CD4-positive, alpha-beta T cell treated with Interleukin-4 for 1 hour (primary cell): ENCODE measurements around the gene CACNG8.
A peak's percentile ranks its signal among the peaks of the same experiment; 100 is the strongest.
"Not testable (repeated sequence)": the region's sequence is repeated elsewhere in the genome, so short reads cannot be mapped to it uniquely, and the experiment has no call there.

Source experiments
- DNase-seq, 2 donors: peaks; one replicate each; pipeline ENCODE4 v3.0.0-alpha.2; 2020 to 2022

Gene CACNG8

DNA sequence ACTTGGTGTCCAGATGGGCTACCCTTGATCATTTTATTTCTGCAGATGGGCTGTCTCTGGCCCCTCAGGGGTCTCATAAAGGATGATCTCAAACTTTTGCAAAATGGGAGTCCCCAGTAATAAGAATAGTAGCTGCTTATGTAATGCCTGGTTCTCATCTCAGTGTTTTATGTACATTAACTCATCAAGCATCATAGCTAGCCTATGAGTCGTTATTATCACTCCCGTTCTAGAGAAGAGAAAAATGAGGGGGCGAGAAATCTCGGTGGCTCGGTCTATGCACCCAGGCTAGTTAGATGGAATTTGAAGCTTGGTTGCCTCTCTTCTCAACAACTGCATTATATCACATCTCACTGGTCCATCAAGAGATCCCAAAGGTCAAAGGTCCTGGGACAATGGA is 32.1 kb downstream of the CACNG8 start:
- no peak for DNase-seq

DNA sequence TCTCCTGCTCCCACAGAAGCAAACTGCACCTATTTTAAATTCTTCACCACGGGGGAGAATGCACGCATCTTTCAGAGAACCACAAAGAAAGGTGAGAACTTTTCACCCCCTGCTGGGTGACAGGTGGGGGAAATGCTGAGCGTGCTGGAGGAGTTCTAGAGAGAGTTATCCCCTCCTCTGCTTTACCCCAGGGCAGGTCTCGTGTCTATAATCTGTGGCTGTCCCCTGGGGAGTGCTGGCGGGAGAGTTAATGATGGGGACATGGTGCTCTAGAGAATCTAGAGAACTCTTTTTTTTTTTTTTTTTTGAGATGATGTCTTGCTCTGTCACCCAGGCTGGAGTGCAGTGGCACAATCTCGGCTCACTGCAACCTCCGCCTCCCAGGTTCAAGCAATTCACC is 35.5 kb downstream of the CACNG8 start:
- DNase-seq = no peak

DNA sequence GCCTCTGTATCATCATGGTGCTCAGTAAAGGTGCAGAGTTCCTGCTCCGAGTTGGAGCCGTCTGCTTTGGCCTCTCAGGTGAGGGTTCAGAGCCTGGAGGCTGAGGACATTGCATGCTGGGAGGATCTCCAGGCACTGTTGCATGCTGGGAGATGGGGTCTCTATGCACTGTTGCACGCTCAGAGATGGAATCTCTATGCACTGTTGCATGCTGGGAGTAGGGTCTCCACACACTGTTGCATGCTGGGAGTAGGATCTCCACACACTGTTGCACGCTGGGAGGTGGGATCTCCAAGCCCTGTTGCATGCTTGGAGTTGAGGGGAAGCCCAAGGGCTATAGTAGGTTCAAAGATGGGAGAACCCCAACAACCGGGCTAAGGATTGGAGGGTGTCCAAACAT is 37.0 kb downstream of the CACNG8 start:
- DNase-seq = no peak

DNA sequence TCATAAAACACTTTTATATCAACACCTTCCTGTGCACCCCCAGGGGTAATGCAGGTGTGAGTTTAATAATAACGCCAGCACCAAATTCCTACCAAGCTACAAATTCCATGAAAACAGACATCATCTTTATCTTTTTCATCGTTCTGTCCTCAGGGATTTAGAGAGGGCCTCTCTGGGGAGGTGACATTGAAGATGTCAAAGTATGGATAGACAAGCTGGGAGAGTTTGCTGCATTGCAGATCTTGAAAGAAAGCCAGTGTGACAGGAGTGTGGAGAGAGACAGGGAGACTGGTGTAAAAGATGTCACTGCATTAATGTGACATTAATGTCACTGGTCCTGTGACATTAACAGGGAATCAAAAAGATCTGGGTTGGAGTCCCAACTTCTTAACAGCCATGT is 38.8 kb downstream of the CACNG8 start:
- DNase-seq = no peak

DNA sequence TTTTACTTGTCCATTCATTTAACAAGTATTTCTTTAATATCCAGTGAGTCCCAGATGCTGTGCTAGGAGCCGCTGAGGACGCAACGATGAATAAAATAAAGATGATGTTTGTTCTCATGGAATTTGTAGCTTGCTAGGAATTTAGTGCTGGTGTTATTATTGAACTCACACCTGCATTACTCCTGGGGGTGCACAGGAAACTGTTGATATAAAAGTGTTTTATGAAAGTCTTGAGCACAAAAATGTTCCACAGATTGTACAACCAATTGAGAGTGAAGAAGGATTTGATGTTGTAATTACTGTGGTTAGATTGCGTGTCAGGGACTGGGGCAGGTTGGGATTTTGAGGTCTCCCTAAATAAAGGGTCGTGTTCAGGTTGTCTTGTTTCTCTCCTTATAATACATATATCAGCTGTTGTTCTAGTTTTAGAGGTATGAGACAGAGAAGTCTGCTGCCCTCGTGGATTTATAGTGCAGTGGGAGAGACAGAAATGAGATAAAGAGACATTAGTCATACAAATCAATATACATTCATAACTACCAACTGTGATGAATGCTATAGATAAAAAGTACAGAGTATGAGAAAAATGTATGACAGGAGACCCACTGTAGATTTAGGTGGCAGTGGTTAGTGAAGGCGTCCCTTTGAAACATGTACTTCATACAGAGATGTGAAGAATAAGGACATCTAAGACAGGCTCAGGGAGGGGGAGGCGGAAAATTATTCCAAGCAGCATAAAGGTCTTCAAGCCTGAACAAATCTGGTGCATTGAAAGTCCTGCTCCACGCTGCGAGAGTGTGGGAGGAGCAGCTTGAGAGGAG is 40.0 kb downstream of the CACNG8 start:
- no peak for DNase-seq

DNA sequence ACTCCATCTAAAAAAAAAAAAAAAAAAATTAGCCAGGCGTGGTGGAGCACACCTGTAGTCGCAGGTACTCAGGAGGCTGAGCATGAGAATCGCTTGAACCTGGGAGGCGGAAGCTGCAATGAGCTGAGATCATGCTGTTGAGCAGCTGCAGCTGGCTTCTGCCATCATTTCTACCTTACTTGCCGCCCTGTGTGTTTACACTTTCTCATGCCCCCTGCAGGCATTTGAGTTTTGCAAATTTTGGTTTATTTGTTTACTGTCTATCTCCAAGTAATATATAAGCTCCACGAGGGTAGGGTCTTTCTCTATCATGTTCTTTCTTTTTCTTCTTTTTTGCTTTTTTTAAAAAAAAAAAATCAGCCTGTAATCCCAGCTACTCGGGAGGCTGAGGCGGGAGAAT is 46.7 kb downstream of the CACNG8 start:
- no peak for DNase-seq

DNA sequence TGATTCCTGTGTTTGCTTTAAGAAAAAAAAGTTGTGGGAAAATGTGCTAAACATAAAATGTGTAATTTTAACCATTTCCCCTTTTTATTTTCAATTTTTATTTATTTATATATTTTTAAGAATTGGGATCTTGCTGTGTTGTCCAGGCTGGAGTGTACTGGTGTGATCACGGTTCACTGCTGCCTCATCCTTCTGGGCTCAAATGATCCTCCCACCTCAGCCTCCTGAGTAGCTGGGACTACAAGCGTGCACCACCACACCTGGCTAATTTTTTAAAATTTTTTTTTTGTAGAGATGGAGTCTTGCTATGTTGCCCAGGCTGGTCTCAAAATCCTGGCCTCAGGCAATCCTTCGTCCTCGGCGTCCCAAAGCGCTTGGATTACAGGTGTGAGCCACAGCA is 47.7 kb downstream of the CACNG8 start:
- DNase-seq = no peak

DNA sequence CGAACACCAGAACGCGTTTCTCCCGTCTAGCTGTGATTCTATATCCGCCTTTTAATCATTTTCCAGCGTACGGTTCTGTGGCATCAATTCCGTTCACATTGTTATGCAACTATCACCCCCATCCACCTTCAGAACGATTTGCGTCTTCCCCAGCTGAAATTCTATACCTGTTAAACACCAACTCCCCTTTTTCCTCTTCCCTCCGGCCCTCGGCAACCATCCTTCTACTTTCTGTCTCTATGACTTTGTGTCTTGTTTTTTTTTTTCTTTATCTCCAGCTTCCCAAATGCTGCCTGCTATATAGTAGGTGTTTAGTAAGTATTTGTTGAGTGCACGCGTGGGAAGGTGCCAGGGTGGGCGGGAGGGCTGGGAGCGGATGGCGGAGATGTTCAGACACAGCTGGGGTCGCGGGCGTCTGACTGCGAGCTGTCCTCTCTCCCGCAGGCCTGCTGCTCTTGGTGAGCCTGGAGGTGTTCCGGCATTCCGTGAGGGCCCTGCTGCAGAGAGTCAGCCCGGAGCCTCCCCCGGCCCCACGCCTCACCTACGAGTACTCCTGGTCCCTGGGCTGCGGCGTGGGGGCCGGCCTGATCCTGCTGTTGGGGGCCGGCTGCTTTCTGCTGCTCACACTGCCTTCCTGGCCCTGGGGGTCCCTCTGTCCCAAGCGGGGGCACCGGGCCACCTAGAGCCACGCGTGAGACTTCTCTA is 48.9 kb downstream of the CACNG8 start:
- DNase-seq = no peak

DNA sequence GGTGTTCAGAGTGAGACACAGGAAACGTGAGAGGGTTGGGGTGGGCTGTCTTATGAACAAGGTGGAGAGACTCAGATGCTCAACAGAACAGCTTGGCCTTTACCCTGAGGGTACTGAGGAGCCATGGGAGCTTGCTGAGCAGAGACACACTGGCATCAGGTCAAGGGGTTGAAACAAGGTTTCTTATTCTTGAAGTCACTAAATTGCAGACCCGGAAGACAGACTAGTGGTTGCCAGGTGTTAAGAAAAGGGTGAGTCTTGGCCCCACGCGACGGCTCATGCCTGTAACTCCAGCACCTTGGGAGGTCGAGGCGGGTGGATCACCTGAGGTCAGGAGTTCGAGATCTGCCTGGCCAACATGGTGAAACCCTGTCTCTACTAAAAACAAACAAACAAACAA is 51.1 kb downstream of the CACNG8 start:
- no peak for DNase-seq

DNA sequence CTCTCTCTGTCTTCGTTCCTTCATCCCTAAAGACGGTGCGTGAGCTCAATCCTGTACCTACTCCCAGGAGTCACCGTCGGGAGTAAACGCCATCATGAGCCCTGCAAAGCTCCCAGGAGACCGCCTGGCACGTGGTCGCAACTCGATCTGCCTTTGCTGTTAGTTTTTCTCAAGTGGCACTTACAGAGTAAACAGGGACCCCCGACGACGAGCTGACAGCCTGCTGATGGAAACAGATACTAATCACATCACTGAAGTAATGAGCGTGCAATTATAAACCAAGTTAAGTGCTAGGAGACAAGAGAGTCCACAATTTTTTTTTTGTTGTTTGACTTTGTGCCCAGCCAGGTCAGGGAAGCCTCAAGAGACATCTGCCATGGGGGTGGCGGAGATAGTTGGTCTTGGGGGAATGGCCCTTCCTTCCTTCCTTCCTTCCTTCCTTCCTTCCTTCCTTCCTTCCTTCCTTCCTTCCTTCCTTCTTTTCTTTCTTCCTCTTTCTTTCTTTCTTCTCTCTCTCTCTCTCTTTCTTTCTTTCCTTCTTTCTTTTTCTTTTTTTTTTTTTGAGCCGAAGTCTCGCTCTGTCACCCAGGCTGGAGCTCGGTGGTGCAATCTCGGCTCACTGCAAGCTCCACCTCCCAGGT is 52.3 kb downstream of the CACNG8 start:
- no peak for DNase-seq

DNA sequence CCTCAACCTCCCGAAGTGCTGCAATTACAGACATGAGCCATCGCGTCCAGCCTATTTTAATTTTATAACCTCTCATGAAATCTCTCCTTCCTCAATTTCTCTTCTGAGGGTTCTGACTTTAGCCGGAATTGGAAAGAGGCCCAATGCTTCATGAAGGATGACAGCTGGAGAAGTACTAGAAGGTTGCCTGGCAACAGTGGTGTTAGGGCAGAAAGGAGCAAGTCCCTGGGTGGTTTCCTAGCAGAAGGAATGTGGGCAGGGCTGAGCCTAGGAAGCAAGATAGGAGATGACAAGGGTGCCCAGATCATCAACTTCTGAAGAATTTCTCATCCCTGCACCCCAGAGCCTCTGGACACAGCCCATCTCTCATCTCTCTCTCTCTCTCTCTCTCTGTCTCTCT is 54.5 kb downstream of the CACNG8 start:
- DNase-seq = peak in 1 of 2 donors; percentile 62

DNA sequence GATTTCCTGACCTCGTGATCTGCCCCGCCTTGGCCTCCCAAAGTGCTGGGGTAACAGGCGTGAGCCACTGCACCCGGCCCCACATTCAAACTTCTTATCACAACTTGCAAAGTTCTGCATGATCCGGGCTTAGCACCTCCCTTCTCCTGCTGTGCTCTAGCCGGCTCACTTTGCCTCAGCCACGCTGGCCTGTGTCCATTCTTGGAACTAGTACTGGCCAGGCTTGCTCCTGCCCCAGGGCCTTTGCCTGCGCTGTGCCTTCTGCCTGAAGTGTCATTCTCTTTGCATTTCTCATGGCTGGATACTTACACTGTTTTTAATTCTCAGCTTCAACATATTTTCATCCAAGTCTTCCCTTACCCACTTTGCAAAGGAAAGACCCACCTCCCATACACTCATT is 58.6 kb downstream of the CACNG8 start:
- DNase-seq = no peak

DNA sequence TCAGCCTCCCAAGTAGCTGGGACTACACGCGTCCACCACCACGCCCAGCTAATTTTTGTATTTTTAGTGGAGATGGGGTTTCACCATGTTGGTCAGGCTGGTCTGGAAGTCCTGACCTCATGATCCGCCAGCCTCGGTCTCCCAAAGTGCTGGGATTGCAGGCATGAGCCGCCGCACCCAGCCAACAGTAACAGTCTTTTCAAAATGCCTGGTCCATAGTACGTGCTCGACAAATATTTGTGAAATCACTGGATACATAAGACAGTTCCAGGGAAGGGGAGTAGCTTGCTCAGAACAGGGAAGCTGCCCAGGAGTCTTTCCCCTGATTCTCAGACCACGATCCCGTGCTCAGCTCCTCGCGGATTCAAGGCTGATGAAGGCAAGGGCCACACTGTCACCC is 59.2 kb downstream of the CACNG8 start:
- no peak for DNase-seq

DNA sequence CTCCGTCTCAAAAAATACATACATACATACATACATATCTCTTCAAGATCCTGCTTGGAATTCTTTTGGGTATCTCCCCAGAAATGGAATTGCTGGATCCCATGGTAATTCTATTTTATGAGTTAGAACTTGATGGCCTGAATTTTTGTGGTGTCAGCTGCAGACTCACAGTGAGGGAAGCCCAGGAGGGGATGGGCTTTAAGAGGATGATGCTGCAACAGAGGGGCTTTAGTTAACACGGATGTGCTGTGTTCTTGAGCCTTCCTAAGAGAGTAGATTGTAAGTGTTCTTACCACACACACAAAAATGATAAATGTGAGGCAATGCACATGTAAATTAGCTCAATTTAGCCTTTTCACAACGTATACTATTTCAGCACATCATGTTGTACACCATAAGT is 60.5 kb downstream of the CACNG8 start:
- no peak for DNase-seq

DNA sequence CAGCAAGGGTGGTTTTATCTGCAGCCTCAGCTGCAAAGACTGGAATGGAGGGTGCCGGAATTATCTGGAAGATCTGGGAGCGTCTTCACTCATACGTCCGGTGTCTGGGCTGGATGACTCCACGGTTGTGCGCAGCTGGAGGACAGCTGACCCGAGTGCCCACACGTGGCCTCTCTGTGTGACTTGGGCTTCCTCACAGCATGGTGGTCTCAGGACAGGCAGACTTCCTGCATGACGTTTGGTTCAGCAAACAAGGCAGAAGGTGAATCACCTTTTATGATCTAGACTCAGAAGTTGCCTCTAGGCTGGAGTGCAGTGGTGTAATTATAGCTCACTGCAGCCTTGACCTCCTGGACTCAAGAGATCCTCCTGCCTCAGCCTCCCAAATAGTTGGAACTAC is 61.9 kb downstream of the CACNG8 start:
- no peak for DNase-seq

DNA sequence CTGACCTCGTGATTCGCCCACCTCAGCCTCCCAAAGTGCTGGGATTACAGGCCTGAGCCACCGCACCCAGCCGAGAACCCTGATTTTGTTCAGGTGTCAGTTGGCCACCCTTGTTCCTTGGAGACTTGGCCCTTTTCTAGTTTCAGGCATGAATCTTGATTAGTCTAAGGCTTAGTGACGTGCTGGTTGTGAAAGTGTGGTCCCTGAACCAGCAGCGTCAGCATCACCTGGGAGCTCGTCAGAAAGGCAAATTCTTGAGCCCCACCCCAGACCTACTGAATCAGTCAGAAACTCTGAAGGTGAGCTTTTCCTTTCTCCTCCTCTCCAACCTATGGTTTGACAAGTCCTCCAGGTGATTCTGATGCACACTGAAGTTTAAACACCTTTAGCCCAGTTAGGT is 63.9 kb downstream of the CACNG8 start:
- DNase-seq = no peak

DNA sequence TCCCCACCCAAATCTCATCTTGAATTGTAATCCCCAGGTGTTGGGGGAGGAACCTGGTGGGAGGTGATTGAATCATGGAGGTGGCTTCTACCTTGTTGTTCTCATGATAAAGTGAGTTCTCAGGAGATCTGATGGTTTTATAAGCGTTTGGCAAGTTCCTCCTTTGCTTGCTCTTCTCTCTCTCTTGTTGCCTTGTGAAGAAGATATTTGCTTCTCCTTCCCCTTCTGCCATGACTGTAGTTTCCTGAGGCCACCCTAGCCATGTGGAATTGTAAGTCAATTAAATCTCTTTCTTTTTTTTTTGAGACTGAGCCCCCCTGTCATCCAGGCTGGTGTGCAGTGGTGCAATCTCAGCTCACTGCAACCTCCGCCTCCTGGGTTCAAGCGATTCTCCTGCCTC is 66.6 kb downstream of the CACNG8 start:
- no peak for DNase-seq

DNA sequence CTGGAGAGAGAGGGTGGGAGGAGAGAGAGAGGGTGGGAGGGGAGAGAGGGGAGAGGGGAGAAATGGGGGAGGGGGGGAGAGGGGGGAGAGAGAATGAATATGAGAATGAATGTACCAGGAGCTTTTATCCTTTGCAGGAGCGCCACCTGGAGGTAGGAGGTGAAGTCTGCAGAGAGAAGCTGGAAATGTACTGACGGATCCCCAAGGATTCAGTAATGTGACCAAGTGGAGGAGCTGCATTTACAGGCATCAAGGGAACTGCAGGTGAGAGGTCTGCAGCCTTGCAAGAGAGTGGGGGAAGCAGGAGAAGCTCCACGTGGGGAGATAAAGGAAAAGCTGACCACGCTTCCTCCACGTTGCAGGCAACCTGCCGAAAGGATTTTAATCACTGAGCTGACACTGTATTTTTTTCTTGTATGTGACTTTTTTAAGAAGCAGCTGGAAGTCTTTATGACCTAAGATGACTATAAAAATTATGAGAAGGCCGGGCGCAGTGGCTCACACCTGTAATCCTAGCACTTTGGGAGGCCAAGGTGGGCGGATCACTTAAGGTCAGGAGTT is 67.3 kb downstream of the CACNG8 start:
- DNase-seq = peak; percentile 45 to 57

DNA sequence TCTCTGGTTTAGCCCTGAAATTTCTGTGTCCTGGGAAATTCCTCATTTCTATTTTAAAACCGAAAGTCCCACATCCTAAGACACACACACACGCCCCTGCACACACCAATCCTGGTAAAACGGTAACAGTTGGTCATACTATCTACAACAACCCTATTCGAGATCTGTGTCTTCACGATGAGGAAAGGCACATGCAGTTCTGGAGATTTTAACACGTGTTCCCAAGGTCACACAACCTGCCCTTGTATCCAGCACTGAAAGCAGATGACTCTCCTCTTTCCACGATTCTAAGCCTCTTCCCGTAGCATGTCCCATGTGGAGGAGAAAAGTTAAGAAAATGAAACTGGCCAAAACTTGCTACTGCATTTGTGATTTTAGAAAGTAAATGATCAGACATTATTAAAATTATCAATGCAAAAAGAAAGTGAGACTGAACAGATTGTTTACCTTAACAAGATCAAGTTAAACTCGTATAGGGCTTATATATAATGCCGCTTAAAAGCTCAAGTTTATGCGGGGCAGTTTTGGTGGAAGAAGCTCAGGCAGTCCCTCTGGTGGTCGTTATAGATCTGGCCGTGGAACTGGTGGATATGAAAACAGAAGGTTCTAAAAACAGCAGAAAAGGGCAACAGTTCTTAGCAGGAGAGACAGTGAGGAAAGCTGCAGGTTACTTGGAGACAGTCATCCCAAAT is 68.3 kb downstream of the CACNG8 start:
- no peak for DNase-seq

DNA sequence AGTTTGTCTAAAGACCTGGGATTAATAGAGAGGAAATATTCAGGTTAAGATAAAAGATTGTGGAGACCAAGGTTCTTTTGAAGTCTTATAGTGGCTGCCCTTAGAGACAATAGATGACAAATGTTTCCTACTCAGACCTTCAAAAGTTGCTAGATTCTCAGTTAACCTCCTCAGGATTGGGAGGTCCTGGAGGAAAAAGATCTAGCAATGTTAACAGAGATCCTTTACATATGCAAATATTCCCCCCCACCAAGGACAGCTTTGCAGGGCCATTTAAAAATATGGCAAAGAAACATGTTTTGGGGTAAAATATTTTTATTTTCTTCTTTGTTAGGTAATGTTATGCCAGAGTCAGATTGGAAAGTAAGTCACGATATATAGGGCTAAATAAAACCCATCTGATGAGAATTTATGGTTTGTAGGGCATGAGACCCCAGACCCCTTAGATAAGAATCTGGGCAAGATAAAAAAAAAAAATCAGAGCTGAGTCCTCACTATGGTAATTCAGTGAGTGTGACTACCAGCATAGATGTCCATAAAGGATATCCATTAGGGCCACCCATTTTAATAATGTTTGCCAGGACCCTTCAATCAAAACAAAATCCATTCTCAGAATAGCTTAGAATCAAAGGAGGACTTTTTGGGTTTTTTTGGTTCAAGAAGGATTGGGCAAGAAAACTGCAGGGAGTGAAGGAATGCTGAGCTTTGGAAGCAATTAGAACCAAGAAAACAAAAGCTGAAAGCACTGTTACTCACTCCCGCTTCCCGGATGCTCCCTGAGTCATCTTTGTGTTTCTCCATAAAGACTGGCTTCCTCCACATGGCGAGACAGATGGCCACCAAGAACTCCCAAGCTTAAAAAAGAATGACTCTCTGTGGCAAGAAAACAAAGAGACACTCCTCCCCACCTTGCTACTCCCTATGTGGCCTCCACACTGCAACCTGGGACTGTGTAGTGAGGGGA is 72.8 kb downstream of the CACNG8 start:
- no peak for DNase-seq

DNA sequence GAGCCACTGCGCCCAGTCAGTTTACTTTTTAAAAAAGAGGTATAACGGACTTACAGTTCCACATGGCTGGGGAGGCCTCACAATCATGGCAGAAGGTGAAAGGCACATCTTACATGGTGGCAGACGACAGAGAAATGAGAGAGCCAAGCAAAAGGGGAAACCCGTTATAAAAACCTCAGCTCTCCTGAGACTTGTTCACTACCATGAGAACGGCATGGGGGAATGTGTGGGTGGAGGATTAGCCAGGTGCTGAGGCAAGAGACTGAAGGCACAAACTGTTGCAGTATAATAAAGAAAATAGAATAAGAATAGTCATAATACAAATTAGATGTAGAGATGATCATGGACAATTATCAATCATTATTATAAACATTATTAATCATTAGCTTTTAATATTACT is 73.8 kb downstream of the CACNG8 start:
- DNase-seq = not testable (repeated sequence)
